WERI-Rb-1 (cell line): ENCODE results near the gene CABP1.

Source experiments
- DNase-seq: peaks from one replicate; pipeline ENCODE4 v3.0.0-alpha.2; 2020
- H3K27ac ChIP-seq: fragments of 250-450 bp; sonication (Bioruptor Pico); 2 replicates; pipeline ENCODE4 v1.5.1; 2020; ENCODE audit warnings: mild to moderate bottlenecking, moderate library complexity
- H3K27me3 ChIP-seq: fragments of 250-450 bp; sonication (Bioruptor Pico); 2 replicates; pipeline ENCODE4 v1.5.1; 2021; ENCODE audit warnings: mild to moderate bottlenecking, low read depth, moderate library complexity; ENCODE audit not compliant: insufficient read depth, severe bottlenecking
- H3K36me3 ChIP-seq: fragments of 250-450 bp; sonication (Bioruptor Pico); 2 replicates; pipeline ENCODE4 v1.5.1; 2020; ENCODE audit warnings: mild to moderate bottlenecking, moderate library complexity
- H3K4me3 ChIP-seq: 2 replicates; pipeline ENCODE4 v1.5.1; 2011; ENCODE audit warnings: low read depth, mild to moderate bottlenecking, control low read depth, low read length
- H3K9me3 ChIP-seq: fragments of 250-450 bp; sonication (Bioruptor Pico); 2 replicates; pipeline ENCODE4 v1.5.1; 2021; ENCODE audit warnings: mild to moderate bottlenecking, moderate library complexity; ENCODE audit not compliant: severe bottlenecking
- CTCF ChIP-seq: IDR thresholded peaks from 2 replicates; pipeline ENCODE4 v1.5.1; 2011; ENCODE audit warnings: low read depth, mild to moderate bottlenecking, control low read depth, inconsistent platforms, low read length

Gene CABP1

GRCh38 chr12:120706029-120706428 is 65.6 kb downstream of the CABP1 start:
- TF ChIP-seq CTCF: no peak
- peaks cover 10% of the 10 kb centered on the region for H3K36me3 ChIP-seq
- DNase-seq: no peak
- H3K27ac ChIP-seq: no peak overlapping the region
- no peaks in the 10 kb centered on the region for H3K9me3 ChIP-seq
- no peak overlapping the region for H3K4me3 ChIP-seq
- H3K27me3 ChIP-seq: no peaks in the 10 kb centered on the region

GRCh38 chr12:120708651-120709050 is 68.2 kb downstream of the CABP1 start:
- Histone ChIP-seq H3K4me3 (no peak overlapping the region), H3K9me3 (no peaks in the 10 kb centered on the region), H3K27ac (no peak overlapping the region), H3K27me3 (no peaks in the 10 kb centered on the region), H3K36me3 (peaks cover 5% of the 10 kb centered on the region)
- TF ChIP-seq CTCF: no peak
- DNase-seq: no peak

- peak; percentile 67 for DNase-seq
- TF ChIP-seq CTCF: no peak
- H3K4me3 ChIP-seq: peak within 1 kb of the TSS; percentile 75
- no peaks in the 10 kb centered on the region for H3K9me3 ChIP-seq
- H3K27ac ChIP-seq: peak within 1 kb of the TSS; percentile 91
- no peaks in the 10 kb centered on the region for H3K27me3 ChIP-seq
- peaks cover 17% of the 10 kb centered on the region for H3K36me3 ChIP-seq
Observed at GRCh38 chr12:120710031-120710804, 69.8 kb downstream of the CABP1 start, which contains the start of gene UNC119B. Gene UNC119B, plus strand, starts transcription at chr12:120710458. Its CDS starts 17 bp downstream, at chr12:120710475.

GRCh38 chr12:120710805-120711296 is 70.4 kb downstream of the CABP1 start:
- H3K9me3 ChIP-seq: no peaks in the 10 kb centered on the region
- H3K36me3 ChIP-seq: peaks cover 21% of the 10 kb centered on the region
- peak; percentile 33 for DNase-seq
- peak overlapping the region; percentile 91 for H3K27ac ChIP-seq
- TF ChIP-seq CTCF: no peak
- H3K4me3 ChIP-seq: peak overlapping the region; percentile 75
- H3K27me3 ChIP-seq: no peaks in the 10 kb centered on the region

GRCh38 chr12:120711411-120711810 is 71.0 kb downstream of the CABP1 start:
- no peaks in the 10 kb centered on the region for H3K27me3 ChIP-seq
- peak overlapping the region; percentile 75 for H3K4me3 ChIP-seq
- no peak for TF ChIP-seq CTCF
- H3K36me3 ChIP-seq: peaks cover 26% of the 10 kb centered on the region
- no peak overlapping the region for H3K27ac ChIP-seq
- DNase-seq: no peak
- no peaks in the 10 kb centered on the region for H3K9me3 ChIP-seq

GRCh38 chr12:120712610-120713009 is 72.2 kb downstream of the CABP1 start:
- TF ChIP-seq CTCF: no peak
- no peak for DNase-seq
- H3K27me3 ChIP-seq: no peaks in the 10 kb centered on the region
- peaks cover 37% of the 10 kb centered on the region for H3K36me3 ChIP-seq
- no peaks in the 10 kb centered on the region for H3K9me3 ChIP-seq
- H3K4me3 ChIP-seq: no peak overlapping the region
- no peak overlapping the region for H3K27ac ChIP-seq
